ENCODE measurements around the gene PARP6. TPM values are rescaled to one million over a fixed set of nuclear protein-coding genes. Genes with fewer than 3 reads are reported as not detected.

The PARP6 gene
- total RNA-seq, 3 donors from 2014 or later = 63.9 to 90.4 (median 65.8) TPM

- intact Hi-C loops (cut with DNase I; ENCODE audit: low total_unique reads) = no loop called here
- DNase-seq (ENCODE audit: low spot score in 2 of 2) = no peak
- TF ChIP-seq CTCF (IDR thresholded peaks at IDR 0.05) = no peak
- no peak for TF ChIP-seq POLR2A (IDR thresholded peaks at IDR 0.05)
- no peak for TF ChIP-seq POLR2AphosphoS5 (IDR thresholded peaks at IDR 0.05)
These were observed 43.5 kb upstream of the PARP6 start for GRCh38 chr15:72315706-72316370.

GRCh38 chr15:72313881-72314280 lies 41.5 kb upstream of the PARP6 start:
- no peak for TF ChIP-seq POLR2A (IDR thresholded peaks at IDR 0.05)
- Histone ChIP-seq H3K36me3 (no peaks in the 10 kb centered on the region), H3K4me1 (no peaks in the 10 kb centered on the region), H3K9me3 (no peaks in the 10 kb centered on the region), H3K27ac (no peak overlapping the region), H3K27me3 (no peaks in the 10 kb centered on the region), H3K4me3 (no peak overlapping the region)
- intact Hi-C loops (cut with DNase I; ENCODE audit: low total_unique reads) = no loop called here
- DNase-seq (ENCODE audit: low spot score in 2 of 2) = no peak

More at GRCh38 chr15:72315706-72316370, 43.5 kb upstream of the PARP6 start:
- no peak overlapping the region for H3K4me3 ChIP-seq
- no peaks in the 10 kb centered on the region for H3K4me1 ChIP-seq
- no peaks in the 10 kb centered on the region for H3K36me3 ChIP-seq
- H3K9me3 ChIP-seq = no peaks in the 10 kb centered on the region
- no peaks in the 10 kb centered on the region for H3K27me3 ChIP-seq
- no peak overlapping the region for H3K27ac ChIP-seq

- Histone ChIP-seq H3K4me3 (no peak overlapping the region), H3K9me3 (no peaks in the 10 kb centered on the region), H3K27ac (no peak overlapping the region), H3K27me3 (no peaks in the 10 kb centered on the region), H3K4me1 (no peaks in the 10 kb centered on the region), H3K36me3 (no peaks in the 10 kb centered on the region)
- no peak for TF ChIP-seq CTCF (IDR thresholded peaks at IDR 0.05)
- no peak for TF ChIP-seq POLR2A (IDR thresholded peaks at IDR 0.05)
- no peak for TF ChIP-seq POLR2AphosphoS5 (IDR thresholded peaks at IDR 0.05)
- no peak for DNase-seq (ENCODE audit: low spot score in 2 of 2)
- intact Hi-C loops (cut with DNase I; ENCODE audit: low total_unique reads) = no loop called here
These were observed 41.1 kb upstream of the PARP6 start for GRCh38 chr15:72313448-72313840.

GRCh38 chr15:72312605-72313447 lies 40.5 kb upstream of the PARP6 start:
- Histone ChIP-seq H3K36me3 (no peaks in the 10 kb centered on the region), H3K4me1 (no peaks in the 10 kb centered on the region), H3K4me3 (no peak overlapping the region), H3K27me3 (no peaks in the 10 kb centered on the region), H3K27ac (no peak overlapping the region), H3K9me3 (no peaks in the 10 kb centered on the region)
- TF ChIP-seq CTCF (IDR thresholded peaks at IDR 0.05) (peak; percentile 56 to 72 (median 61)), POLR2A (IDR thresholded peaks at IDR 0.05) (no peak), POLR2AphosphoS5 (IDR thresholded peaks at IDR 0.05) (no peak)
- intact Hi-C loops (cut with DNase I; ENCODE audit: low total_unique reads) = no loop called here
- peak; percentile 26 to 54 for DNase-seq (ENCODE audit: low spot score in 2 of 2)

GRCh38 chr15:72307026-72307425 lies 34.7 kb upstream of the PARP6 start:
- no peaks in the 10 kb centered on the region for H3K27me3 ChIP-seq
- H3K4me3 ChIP-seq = no peak overlapping the region
- intact Hi-C loops (cut with DNase I; ENCODE audit: low total_unique reads) = no loop called here
- DNase-seq (ENCODE audit: low spot score in 2 of 2) = no peak
- no peak overlapping the region for H3K27ac ChIP-seq
- no peaks in the 10 kb centered on the region for H3K36me3 ChIP-seq
- TF ChIP-seq POLR2A (IDR thresholded peaks at IDR 0.05) = no peak
- no peak for TF ChIP-seq POLR2AphosphoS5 (IDR thresholded peaks at IDR 0.05)
- no peak for TF ChIP-seq CTCF (IDR thresholded peaks at IDR 0.05)
- H3K4me1 ChIP-seq = no peaks in the 10 kb centered on the region
- H3K9me3 ChIP-seq = no peaks in the 10 kb centered on the region

All from breast epithelium (tissue), 4 donors.